Hypothalamus (tissue), 51 donors: ENCODE data around the gene NUMA1.

Source experiments
- DNase-seq, 51 donors: peaks; one replicate each; lab custom pipeline; 2025; lab: John Stamatoyannopoulos, UW

The NUMA1 gene

GRCh38 chr11:72026090-72026489 is 54.3 kb downstream of the NUMA1 start:
- DNase-seq: no peak

- DNase-seq: no peak
Observed at GRCh38 chr11:72024069-72024754, 56.1 kb downstream of the NUMA1 start.

DNA sequence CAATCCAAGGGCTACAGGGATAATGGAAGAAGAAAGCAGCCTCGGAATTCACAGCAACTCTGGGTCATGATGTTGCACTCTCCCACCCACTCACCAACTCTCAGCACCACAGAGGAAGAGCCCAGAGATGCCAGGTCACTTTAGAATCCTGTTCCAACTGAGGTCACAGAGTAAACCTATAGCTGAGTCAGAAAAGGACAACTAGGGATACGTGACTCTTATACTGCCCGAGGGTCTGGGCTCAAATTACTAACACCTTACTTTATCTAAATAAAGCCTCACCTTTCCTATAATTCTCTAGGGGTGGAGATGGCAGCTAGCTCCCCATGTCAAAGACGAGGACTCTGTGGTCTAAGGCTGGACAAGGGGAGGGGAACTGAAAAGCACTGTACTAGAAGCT is 57.0 kb downstream of the NUMA1 start:
- no peak for DNase-seq

DNA sequence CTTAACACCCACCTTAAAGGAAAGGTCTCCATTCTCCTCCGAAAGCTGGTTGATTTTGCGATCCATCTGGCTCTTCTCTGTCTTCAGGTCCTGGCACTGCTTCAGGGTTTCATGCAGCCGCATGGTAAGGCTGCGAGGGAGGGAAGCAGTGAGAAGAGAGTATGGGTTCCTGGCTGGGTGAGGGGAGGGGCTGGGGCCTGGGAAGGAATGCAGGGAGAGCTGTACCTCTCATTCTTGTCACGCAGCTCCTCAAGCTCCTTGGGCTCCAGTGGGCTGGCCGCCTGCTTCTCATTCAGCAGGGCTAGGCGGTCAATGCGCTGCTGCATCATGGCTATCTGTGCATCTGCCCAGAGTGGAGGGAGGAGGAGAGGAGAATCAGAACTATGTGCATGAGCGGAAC is 62.2 kb downstream of the NUMA1 start:
- DNase-seq: no peak

GRCh38 chr11:72015511-72016061 is 64.8 kb downstream of the NUMA1 start:
- peak in 2 of 51 donors; percentile 31 to 36 for DNase-seq

DNA sequence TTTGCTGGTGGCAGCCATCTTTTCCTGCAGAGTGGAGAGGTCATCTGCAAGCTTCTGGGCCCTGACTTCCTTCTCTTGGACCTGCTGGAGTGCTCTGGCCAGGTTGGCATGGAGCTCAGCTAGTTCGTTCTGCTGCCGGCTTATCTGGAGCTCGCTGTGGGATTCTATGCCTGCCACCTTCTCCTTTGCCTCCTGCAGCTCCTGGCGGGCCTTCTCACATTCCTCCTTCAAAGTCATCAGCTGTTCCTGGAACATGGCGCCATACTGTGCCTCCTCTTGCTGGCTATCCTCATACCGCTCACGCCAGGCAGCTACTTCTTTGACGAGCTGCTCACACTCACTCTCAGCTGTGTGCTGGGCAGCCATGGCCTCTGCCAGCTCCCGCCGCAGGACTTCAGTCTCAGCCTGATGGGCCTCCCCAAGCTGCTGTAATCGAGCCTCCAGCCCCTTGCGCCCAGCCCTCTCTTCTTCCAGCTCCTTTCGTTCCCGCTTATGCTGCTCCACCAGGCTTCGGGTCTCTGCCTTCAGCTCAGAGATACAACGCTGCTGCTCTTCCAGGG is 65.5 kb downstream of the NUMA1 start:
- no peak for DNase-seq

DNA sequence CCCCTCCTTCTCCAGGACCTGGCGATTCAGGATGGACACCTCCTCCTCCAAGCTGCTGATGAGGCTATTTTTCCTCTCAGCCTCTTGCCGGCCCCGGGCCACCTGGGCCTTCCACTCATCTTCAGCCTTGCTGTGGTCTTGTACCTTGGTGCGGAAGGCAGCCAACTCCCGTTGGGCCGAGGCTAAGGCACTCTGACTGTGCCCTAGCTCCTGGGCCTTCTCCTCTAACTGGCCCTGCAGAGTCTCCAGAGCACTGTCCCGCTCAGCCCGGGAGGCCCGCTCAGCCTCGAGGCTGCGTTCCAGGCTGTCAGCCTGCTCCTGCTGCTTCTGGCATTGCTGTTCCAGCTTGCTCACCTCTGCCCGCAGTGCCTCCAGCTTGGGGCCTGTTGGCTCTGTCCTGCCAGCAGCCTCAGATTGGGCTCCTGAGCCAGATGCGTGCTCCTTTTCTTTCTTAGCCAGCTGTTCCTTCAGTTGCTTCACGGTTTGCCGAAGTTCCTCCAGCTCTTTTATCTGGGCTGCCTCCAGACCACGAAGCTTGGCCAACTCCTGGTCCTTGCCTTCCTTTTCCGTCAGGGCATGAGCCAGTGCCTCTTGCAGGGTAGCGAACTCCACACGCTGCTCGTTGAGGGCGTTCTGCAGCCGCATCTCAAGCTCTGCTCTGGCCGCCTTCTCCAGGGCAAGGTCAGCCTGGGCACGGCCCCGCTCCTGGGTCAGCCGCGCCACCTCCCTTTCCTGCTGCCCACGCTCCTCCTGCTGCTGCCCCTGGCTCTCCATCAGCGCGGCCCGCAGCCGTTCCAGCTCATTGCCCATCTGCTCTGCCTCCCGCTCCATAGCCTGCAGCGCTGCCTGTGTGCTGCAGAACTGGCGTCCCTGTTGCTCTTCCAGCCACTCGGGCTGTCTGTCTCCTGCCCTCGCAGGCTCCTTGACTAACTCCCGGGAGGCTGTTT is 66.3 kb downstream of the NUMA1 start:
- DNase-seq: no peak

DNA sequence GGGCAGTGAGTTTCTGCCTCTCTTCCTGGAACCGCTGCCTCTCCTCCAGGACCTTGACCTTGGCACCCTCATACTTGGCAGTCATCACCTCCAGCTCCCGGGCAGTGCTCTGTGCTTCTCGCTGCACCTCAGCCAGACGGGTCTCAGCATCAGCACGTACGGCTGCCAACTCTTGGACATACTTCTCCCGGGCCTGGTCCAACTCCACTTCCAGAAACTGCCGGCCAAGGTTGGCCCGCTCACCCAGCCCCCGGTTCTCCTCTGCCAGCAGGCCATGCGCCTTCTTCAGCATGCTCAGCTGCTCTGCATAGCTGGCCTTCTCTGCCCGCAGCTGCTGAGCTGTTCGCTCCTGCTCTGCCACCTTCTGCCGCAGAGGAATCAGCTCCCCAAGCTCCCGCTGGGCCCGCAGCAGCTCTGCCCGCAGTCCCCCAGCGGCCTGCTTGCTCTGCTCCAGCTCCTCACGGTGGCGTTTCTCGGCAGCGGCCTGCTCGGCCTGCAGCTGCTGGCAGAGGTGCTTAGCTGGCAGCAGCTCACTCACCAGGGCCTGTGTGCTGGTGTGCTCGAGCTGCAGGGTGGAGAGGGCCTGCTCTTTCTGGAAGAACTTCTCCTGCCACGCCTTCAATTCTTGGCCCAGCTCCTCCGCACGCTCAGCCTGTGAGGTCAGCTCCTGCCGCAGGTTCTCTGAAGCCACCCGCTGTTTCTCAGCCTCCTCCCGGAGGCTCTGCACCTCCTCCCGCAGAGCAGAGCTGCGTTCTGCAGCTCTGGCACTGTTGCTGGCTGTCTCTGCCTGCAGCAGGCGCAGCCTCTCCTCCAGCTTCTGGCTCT is 67.2 kb downstream of the NUMA1 start:
- DNase-seq: peak in 35 of 51 donors; percentile 23 to 87 (median 69)

DNA sequence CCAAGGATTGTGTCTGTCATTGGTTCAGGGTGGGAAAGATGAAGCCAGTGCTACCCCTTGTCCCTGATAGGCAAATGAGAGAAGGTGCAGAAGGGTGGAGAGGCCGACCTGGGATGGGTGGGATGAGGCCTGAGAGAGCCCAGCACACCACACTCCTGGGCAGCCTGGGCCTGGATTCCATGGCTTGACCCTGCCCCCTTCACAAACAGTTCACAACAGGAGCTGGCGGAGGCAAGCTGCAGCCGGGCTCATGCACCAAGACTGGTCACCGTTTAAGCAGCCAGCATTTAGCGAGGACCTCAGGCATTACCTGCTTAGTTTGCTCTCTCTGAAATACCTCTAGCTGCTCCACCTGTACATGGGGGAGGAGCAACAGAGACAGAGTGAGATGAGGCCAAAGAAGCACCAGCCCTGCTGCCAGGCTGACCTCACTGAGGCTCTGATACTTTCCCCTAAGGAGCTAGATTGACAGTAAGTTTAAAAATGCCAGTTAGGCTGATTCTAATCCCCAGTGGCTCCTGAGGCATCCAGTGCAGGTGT is 68.2 kb downstream of the NUMA1 start:
- no peak for DNase-seq

DNA sequence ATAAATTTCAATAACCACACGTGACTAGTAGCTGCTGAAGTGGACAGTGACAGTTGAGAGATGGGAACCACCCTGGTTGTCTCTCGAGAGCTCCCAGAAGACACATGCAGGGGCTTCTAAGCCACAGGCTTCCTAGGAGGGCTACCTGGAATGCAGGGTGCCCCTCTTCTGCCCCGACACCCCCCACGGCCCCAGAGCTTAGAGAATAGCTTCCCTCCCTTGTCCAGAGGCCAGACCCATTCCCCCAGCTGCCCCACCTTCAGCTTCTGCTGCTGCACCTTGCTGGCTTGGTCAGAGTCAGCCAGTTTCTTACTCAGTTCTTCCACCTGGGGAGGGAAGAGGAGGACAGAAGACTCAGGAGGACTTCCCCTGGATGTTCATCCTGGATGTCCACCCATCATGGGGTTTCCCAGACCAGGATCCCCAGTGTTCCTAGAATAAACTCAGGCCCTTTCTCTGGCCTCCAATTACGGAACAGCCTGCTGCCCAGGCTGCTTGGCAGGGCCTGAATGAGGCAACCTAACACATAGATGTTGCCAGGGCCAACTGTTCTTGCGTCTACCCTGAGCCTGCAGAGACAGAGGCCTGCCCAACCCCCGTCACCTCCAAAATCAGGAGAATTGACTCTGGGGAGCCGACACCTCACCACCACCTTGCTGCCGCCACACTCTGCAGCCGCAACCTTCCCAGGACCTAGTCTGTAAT is 69.7 kb downstream of the NUMA1 start:
- DNase-seq: peak in 19 of 51 donors; percentile 8 to 75 (median 37)

DNA sequence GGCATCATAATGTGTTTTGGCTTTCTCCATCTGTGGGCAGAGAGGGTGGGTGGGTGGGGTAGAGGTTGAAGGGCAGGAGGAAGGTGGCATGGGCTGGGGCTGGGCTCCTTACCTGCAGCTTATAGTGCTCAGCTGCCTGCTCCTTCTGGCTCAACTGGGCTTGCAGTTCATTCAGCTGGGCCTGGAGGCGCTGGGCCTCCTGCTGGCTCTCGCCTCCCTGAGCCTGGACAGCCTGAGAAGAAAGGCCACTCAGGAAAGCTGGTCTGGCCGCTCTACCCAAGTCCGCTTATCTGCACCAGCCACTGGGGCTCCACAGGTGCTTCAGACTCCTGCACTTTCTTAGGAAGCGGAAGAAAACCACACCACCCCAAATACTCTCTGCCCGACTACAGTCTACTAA is 71.2 kb downstream of the NUMA1 start:
- DNase-seq: no peak

DNA sequence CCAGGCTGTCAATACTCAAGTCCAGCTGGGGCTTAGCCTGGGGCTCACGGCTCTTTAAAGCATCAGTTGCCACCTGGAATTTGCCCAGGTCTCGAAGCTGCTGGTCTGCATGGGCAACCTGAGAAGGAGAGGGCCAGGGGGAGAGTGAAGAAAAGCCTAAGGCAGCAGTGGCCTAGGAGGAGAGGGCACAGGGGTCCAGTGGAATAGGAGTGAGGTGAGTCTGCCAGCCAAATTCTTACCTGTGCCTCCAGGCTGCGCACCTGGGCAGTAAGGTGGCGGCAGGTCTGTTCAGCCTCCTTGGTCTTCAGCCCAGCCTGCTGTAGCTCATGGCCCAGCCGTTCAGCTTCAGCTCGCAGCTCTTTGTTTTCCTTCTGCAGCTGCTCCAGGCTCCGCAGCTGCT is 71.6 kb downstream of the NUMA1 start:
- no peak for DNase-seq

DNA sequence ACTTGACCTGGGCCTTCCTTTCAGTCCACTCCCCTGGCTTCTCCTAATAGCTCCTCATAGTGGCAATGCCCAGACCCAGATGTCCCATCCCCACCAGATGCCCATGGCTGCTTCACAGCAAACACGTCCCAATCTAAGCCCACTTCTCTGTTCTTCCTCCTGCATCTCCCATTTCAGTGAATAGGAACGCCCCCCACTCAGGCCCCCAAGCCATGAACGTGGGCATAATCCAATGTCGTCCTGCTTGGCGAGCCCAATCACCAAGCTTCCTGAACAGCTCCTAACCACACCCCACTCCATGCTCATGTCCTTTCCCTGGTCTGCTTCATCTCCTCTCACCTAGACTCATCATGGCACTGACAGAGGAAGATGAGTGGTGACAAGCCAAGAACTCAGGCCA is 72.8 kb downstream of the NUMA1 start:
- DNase-seq: no peak

DNA sequence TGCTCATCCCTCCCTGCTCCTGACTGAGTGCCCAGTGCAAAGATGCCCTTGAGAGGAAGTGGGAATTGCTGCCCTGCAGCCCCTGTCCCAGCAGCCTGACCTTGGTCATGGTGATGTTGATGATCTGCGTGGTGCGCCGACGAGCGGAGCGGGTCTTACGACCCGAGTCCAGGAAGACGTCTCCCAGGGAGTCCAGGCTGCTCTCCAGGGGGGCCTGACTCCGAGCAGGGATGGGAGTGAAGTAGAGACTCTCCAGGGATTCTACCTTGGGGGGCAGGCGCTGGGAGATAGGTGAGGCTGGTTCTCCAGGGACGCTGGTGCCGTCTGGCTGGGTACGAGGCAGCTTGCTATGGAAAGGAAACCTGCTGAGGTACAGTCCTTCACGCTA is 73.3 kb downstream of the NUMA1 start:
- DNase-seq: no peak

GRCh38 chr11:72006309-72007088 is 73.8 kb downstream of the NUMA1 start:
- no peak for DNase-seq

- no peak for DNase-seq
Observed at GRCh38 chr11:72005347-72006260, 74.7 kb downstream of the NUMA1 start.

GRCh38 chr11:72004515-72005346 is 75.6 kb downstream of the NUMA1 start:
- no peak for DNase-seq
